AG20443 (cell line): Measurements from ENCODE around the gene B3GAT3.
"Not testable (repeated sequence)": the region's sequence is repeated elsewhere in the genome, so short reads cannot be mapped to it uniquely, and the experiment has no call there.

Source experiments
- DNase-seq: peaks from one replicate; pipeline ENCODE4 v3.0.0; 2012; ENCODE audit warnings: low spot score, mixed read lengths

B3GAT3 gene

DNA sequence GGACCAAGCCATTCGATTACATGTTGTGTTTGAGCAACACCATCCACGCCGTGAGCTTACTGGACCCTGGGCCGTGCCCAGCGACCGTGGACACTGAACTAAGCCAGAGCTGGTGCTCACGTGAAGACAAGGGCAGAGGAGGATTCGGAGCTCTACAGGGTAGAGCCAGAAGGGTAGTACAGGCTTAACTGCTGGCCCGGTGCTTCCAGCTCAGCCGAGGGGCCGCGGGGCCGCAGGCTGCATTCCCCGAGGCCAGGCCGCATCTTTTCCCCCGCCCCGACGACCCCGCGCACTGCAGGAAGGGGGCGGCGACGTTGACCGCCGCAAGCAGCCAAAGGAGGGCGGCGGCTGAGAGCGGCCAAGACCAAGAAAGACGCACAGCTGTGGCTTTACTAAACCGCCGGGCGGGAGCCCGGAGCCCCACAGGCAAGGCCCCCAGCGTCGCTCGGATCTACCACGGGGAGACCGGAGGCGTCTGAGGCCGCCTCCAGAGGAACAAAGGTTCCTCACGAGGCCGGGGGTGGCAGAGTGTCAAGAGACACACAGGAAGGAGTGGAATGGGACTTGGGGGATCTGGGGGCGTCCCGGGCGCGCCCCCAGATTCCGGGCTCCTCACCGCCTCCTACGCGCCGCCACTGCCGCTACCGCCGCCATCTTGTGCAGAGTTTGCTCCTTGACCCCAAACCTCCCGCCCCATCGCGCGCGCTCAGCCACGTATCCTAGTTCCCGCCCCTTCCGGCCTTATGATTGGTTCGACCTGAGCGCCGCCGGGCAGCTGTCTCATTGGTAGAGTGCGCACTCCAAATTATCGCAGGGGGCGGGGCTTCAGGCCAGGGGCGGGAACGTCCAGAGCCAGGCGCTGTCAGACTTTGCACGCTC, 24.4 kb upstream of the B3GAT3 start, which contains the start of gene GANAB:
Gene GANAB, minus strand, starts transcription at position 668 of the 879 bp plus-strand sequence. Its CDS starts 14 bp downstream, at position 654.
- peak; percentile 100 for DNase-seq

GRCh38 chr11:62645671-62645945, 23.8 kb upstream of the B3GAT3 start:
- DNase-seq: no peak

DNA sequence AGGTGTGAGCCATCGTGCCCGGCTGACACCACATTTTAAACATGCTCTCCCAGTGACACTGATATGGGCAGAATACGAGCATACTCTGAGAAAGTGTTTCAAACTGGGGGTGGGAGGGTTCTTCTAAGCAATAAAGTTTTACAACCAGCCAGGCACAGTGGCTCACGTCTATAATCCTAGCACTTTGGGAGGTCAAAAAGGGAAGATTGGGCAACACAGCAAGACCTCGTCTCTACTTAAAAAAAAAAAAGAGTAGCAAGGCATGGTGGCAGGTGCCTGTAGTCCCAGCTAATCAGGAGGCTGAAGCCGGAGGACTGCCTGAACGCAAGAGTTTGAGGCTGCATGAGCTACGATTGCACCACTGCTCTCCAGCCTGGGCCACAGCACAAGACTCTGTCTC, 22.4 kb upstream of the B3GAT3 start:
- DNase-seq: no peak

DNA sequence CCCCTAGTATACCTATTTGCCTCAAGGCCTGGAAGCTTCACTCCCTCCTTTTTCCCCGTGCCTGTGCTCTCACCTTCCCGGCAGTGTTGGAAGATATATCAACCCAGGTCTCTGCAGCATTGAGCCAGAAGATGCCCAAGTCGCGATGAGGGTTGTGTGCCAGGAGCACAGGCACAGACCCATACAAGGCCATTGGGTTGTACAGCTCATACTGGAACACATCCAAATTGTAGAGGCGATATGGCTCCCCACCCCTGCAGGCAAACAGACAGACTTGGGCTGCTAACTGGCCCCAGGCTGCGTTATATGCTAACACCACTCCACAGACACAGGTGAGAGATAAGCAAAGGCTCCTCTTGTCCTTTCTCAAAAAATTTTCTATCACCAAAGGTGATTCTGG, 10.7 kb upstream of the B3GAT3 start:
- no peak for DNase-seq

DNA sequence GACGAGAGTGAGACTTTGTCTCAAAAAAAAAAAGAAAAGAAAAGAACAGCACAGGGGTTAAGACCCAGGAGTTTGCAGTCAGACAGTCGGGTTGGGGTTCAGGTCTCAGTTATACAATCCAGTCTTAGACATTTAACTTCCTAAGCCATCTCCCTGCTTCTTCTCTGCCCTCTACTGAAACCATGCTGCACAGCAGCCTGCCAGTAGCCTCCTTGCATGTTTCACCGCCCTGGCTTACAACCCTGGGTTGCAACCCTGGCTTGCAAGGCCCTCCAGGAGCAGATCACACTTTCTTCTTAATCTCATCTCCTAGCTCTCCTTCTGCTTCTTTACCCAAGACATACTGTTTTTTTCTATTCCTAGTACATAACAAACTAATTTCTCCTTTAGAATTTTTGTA, 5.9 kb upstream of the B3GAT3 start:
- DNase-seq: no peak

DNA sequence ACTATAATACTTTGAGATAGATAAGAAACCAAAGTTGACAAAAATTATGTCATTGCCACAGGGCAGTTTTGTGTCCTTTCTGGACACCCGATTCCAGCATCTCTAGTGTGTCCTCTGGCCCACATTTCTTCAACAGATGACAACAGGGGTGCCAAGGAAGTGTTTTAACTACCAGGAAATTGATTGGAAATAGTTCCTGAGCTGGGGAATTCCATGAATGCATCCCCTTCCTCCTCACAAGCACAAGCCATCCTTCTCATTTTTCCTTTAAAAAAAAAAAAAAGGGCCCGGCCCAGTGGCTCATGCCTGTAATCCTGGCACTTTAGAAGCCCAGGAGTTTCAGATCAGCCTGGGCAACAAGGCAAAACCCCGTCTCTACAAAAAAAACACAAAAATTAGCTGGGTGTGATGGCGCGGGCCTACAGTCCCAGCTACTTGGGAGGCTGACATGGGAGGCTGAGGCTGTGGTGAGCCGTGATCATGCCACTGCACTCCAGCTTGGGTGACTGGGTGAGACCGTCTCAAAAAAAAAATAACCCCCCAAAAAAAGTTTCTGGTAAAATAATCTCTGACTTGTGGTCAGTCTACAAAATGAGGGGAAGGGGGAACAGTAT, 797 bp upstream of the B3GAT3 start:
- DNase-seq: no peak

GRCh38 chr11:62621027-62621566, 689 bp downstream of the B3GAT3 start:
- no peak for DNase-seq

- not testable (repeated sequence) for DNase-seq
Observed at GRCh38 chr11:62616957-62617356, 4.8 kb downstream of the B3GAT3 start.

GRCh38 chr11:62615521-62615920, 6.3 kb downstream of the B3GAT3 start:
- no peak for DNase-seq

DNA sequence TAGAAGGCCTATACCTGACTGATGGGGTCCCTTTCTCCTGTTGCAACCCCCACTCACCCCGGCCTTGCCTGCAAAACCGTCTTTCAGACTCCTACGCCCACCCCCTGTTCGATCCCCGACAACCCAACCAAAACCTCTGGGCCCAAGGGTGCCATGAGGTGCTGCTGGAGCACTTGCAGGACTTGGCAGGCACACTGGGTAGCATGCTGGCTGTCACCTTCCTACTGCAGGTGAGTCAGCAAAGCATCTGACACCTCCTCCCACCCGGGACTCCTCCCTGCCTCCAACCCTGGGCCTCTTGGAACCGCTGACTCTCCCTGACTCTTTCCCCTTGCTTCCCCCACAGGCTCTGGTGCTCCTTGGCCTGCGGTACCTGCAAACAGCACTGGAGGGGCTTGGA, 7.5 kb downstream of the B3GAT3 start:
- DNase-seq: no peak

GRCh38 chr11:62613291-62613778, 8.5 kb downstream of the B3GAT3 start:
- no peak for DNase-seq

GRCh38 chr11:62612366-62613290, 9.2 kb downstream of the B3GAT3 start, which contains the start of the genes EML3 and ROM1:
Gene EML3, minus strand, starts transcription at chr11:62612775. Its CDS starts 318 bp downstream, at chr11:62612457.
Gene ROM1, plus strand, starts transcription at chr11:62613257. Its CDS starts 25 bp downstream, at chr11:62613282.
- DNase-seq: peak; percentile 95

DNA sequence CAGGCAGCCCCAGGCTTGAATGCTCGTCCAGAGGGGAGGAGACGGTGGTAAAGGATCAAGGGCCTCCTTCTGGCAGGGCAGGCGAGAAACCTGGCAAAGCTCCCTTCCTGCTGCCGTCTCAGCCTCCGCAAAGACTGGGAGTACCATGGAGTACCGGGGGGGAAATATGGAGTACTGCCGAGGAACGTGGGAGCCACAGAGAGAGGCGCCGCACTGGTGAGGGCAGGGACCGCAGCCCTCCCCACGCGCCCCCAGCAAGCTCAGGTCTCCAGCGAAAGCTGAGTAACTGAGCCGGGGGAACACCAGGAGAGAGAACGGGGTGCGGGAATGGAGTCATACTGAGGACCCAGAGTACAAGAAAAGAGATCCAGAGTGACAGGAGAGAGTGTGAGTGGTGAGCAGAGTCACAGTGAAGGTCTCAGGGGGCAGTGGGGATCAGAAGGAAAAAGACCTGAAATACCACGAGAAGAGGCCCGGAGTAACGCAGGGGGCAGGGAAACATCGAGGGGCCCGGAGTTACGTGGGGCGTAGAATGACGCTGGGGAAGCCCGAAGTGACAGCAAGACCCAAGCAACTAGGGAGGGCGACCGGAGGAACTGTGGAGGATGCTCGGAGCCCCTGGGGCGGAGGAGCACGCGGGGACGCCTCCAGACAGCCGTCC, 10.0 kb downstream of the B3GAT3 start:
- DNase-seq: peak; percentile 75

DNA sequence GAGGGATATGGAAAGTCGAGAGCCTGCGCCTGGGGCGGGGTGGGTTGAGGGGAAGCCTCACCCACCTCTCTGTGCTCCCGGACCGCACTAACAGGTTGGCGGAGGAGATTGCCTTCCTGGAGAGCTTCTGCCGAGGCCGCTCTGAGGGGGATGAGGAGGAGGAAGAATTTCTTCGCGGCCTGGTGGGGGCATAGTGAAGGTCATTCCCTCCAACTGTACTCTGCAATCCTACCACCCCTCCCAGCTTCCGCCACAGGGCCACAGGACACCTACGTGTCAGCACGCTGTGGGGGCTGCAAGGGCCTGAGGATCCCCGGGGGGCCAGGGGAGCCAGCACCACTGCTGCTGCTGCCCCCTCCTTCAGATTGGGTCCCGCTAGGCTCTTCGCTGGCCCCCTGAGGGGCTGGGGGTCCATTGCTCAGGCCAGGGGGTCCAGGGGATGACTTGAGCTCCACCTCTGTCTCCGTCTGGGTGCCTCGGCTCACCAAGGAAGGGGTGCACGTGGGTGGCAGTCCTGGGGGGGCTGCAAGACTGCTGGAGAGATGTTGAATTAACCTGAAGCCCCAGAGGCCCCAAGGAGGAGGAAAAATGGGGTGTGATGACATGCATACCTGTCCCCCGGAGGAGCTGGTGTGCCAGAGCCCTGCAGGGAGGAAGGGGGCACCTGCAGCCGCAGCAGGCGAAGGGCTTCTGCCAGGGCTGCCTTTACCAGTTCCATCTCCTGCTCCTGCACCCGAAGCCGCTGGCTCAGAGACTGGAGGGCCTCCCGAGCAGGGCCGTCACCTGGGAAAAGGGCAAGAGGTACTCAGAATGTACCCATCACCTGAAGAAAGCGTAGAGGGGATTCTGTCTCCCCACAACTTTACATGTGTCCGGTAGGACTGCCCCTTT, 10.7 kb downstream of the B3GAT3 start:
- DNase-seq: no peak

DNA sequence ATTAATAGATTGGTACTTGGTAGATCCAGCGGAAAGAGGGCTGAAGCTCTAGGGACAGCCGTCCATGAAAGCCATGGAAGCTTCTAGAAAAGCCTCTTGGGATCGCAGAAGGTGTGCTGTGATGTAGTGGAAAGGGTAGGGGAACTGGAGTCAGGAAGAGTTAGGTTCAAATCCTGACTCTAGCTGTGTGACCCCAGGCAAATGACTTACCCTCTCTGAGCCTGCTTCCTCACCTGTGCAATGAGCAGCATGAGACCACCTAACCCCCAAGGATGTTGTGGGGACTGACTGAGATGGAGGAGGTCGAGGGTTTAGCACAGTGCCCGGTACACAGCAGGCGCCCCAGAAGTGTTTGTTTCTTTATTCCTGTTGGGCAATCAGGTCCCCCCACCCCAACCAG, 11.4 kb downstream of the B3GAT3 start:
- DNase-seq: no peak

DNA sequence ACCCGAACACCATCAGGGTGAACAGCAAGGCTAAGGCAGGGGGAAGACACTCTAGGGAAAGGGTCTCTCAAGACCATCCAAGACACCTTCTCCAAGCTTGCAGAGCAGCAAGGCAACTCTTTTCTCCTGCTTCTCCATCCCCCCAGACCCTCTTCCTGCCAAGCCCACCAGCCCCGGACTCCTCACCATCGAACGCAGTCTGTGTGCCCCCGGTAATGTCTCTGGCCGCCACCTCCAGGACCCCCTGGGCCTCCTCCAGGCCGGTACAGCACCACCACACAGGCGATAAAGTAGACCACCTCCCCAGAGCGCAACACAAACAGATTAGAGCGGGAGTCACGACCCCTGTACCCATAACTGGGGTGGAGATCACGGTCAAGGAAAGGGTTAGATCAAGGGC, 13.0 kb downstream of the B3GAT3 start:
- no peak for DNase-seq

DNA sequence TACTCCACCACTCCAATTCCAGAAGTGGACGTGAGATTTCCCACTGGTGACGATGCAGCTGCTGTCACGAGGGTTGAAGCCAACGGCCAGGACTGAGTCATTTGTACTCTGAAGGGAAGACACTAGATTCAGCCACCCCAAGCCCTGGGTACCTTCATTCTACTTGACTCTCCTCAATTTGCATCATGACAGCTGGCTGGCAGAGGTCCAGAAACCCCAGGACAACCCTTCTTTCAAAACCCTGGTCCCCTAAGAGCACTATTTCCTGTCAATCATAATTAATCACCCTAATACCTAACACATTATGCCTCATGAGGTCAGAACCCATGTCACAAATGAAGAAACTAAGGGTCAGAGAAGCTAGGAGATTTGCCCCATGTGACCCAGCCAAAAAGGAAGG, 14.1 kb downstream of the B3GAT3 start:
- no peak for DNase-seq

- DNase-seq: no peak
Observed at GRCh38 chr11:62605902-62606301, 15.9 kb downstream of the B3GAT3 start.

DNA sequence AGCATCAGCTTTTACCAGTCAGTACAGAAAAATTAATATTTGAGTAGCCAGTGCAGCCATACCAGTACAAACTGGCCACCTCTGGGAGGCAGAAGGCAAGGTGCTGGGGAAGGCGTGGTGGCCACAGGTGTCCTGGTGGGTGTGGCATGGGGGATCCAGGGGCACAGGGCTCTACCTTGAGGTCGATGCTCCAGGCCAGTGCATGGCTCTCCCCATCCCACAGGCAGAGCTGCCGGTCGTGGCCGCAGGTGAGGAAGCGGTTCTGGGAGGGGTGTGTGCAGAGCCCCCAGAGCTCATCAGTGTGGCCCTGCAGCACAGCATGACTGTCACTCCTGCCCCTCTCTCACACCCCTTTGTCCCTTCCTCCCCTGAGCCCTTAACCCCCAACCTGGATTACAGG, 16.3 kb downstream of the B3GAT3 start:
- DNase-seq: no peak

GRCh38 chr11:62604460-62605120, 17.2 kb downstream of the B3GAT3 start:
- no peak for DNase-seq
